AG10803 (cell line): ENCODE data around the gene NRG3.

Source experiments
- DNase-seq: peaks from one replicate; pipeline ENCODE4 v3.0.0; 2010; ENCODE audit warnings: low read depth
- H3K4me3 ChIP-seq: 2 replicates; pipeline ENCODE4 v1.5.1; 2011; ENCODE audit warnings: mild to moderate bottlenecking, low read length, control low read depth
- CTCF ChIP-seq: conservative IDR thresholded peaks from 2 replicates; pipeline ENCODE4 v1.5.1; 2011; ENCODE audit warnings: mild to moderate bottlenecking, low read length, control low read depth, inconsistent platforms

NRG3 gene

DNA sequence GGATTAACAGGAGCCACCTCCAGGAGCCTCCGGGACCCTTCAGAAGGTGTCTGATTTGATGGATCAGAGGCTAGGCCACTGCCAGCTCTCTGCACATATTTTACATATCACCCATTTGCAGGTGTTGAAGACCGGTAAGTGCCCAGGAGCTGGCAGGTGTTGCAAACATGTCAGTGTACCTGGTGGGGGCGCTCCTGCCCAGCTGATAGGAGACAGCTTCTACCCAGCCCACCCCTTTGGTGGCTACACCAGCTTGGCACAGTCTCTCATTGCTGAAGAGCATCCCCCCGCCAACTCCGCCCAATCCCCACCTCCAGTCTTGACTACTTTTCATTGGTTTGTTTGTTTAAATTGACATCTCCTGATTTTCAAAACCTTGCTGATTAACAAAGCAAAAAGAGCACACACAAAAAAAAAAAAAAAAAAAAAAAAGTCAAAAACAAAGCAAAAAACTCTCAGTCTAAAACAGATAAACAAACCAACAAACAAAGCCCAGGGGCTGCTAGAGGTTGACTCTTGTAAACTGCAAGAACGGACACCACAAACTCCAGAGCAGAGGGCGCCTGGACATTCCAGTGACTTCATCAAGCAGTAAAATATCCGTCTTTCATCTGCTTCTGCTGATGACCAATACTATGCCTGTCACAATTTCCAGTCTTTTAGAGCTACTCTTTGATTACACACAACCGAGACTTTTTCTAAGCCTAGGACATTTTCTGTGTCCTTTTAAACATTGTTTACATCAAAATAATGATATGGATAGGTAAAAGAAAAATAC, 275.3 kb downstream of the NRG3 start:
- H3K4me3 ChIP-seq, result no peak overlapping the region
- DNase-seq, result no peak
- TF ChIP-seq CTCF, result no peak

DNA sequence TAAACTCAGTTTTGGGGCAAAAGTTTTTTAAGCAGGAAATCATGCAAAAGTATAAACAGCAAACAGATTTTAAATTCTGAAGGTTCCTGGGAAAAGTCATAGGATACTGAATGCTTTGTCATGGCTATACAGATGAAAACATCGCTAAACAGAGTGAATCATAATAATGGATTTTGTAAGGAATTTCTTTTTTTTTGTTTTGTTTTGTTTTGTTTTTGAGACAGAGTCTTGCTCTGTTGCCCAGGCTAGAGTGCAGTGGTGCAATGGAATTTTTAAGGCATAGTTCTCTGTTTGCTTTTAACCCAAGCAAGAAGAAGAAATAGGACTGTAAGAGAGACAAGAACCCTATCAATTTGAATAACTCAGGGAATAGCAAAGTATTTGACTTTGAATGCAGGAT, 285.3 kb downstream of the NRG3 start:
- no peak for TF ChIP-seq CTCF
- no peak overlapping the region for H3K4me3 ChIP-seq
- no peak for DNase-seq

DNA sequence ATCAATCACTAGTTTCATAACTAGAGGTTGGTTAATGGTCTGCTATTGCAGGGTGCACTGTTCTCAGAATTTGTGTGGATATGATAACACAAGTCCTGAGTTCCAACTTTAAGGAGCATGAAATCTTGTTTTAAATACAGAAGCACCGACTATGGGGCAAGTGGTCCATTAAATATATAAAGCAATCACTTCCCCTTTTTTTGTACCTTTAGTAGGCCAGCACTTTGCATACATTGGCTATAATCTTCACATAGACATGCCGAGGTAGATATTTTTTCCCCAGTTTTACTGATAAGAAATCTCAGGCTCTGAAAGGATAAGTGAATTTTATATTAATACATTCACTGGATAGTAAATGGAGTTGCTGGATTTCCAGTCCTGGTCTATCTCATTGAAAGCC, 286.3 kb downstream of the NRG3 start:
- no peak for TF ChIP-seq CTCF
- H3K4me3 ChIP-seq, result no peak overlapping the region
- DNase-seq, result no peak

GRCh38 chr10:82162549-82163195, 287.7 kb downstream of the NRG3 start:
- no peak for TF ChIP-seq CTCF
- no peak overlapping the region for H3K4me3 ChIP-seq
- DNase-seq, result no peak

GRCh38 chr10:82171899-82172298, 296.9 kb downstream of the NRG3 start:
- TF ChIP-seq CTCF, result no peak
- no peak overlapping the region for H3K4me3 ChIP-seq
- DNase-seq, result no peak

GRCh38 chr10:82176587-82176986, 301.6 kb downstream of the NRG3 start:
- no peak for DNase-seq
- TF ChIP-seq CTCF, result no peak
- no peak overlapping the region for H3K4me3 ChIP-seq

GRCh38 chr10:82190432-82191260, 315.7 kb downstream of the NRG3 start:
- TF ChIP-seq CTCF, result no peak
- H3K4me3 ChIP-seq, result no peak overlapping the region
- DNase-seq, result no peak
